ENCODE measurements around the gene BMP7. TPM values are rescaled to one million over a fixed set of nuclear protein-coding genes. Genes with fewer than 3 reads are reported as not detected.

BMP7 gene
- total RNA-seq, 1 experiment from 2014 or later: not detected

DNA sequence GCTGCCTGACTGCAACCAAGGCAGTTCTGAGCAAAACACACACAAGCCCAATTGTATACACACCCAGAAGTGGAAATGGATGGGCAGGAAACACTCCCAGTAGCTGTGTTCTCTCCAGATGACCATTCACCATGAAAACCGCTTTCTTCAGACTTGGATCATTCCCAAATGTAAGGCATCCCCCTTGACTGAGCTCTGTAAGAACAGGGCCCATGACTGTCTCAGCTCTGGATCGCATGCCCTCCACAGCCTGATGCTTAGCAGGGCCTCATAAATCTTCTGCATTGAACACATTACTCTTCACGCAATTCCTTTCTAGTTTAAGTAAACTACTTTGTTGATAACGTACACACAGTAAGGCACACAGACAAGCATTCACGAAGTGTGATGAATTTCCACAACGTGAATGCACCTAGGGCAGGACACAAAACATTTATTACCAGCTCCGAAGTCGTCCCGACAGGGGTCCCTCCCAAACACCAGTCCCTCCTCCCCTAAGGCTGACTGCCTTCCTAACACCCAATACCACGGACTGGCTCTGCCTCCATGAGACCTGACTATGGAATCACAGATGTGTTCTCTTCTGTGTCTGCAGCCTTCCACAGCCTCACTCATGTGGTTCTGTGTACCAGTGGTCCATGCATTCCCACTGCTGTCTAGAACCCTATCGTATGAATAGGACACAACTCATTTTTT, 31.7 kb downstream of the BMP7 start:
- TF ChIP-seq CTCF (IDR thresholded peaks at IDR 0.05; ENCODE audit: unreplicated experiment): no peak
- intact Hi-C loops (cut with micrococcal nuclease): no loop called here
- POLR2A ChIA-PET: no interaction called here
- Mint-ChIP-seq H3K27me3 (ENCODE audit: insufficient read depth, unreplicated experiment) (peaks cover 84% of the 10 kb centered on the region), H3K36me3 (ENCODE audit: insufficient read depth, unreplicated experiment) (no peaks in the 10 kb centered on the region), H3K4me3 (ENCODE audit: unreplicated experiment) (no peak overlapping the region), H3K4me1 (ENCODE audit: insufficient read depth, unreplicated experiment) (no peaks in the 10 kb centered on the region), H3K9me3 (ENCODE audit: unreplicated experiment) (no peaks in the 10 kb centered on the region), H3K27ac (ENCODE audit: low read depth, unreplicated experiment) (no peak overlapping the region)
- no peak for DNase-seq (ENCODE audit: unreplicated experiment)
- no TSS peak for BruUV-seq (replicated peaks)
- CTCF ChIA-PET: interaction anchor here (0.6 to 1.1 kb wide), 9 partner anchors 10 to 261 kb away, joined by 3 to 6 read pairs (median 3); no protein-coding TSS in a partner anchor

DNA sequence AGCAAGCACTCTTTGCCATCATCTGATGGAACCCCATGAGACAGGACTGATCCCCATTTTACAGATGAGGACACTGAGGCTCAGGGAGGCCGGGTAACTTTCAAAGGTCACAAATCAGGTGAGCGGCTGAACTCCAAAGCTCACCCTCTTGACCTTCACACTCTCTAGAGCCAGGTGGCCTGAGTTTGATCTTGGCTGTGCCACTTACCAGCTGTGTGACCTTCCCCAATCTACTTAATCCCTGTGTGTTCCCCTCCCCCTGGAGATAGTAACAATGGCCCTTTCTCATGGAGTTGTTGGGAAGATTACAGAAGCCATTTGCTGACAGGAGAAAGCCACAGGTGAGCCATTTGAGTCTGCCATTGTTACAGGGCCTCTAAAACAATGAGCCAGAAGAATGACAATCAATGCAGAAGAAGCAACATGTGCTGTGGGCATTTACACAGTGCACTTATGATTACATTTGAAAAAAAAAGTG, 34.5 kb downstream of the BMP7 start:
- Mint-ChIP-seq H3K4me3 (ENCODE audit: unreplicated experiment) (no peak overlapping the region), H3K27me3 (ENCODE audit: insufficient read depth, unreplicated experiment) (peaks cover 62% of the 10 kb centered on the region), H3K36me3 (ENCODE audit: insufficient read depth, unreplicated experiment) (no peaks in the 10 kb centered on the region), H3K4me1 (ENCODE audit: insufficient read depth, unreplicated experiment) (no peaks in the 10 kb centered on the region), H3K9me3 (ENCODE audit: unreplicated experiment) (no peaks in the 10 kb centered on the region), H3K27ac (ENCODE audit: low read depth, unreplicated experiment) (no peak overlapping the region)
- ChIA-PET POLR2A (interaction anchor here (0.7 kb wide), 1 partner anchor 10 kb away, joined by 4 read pairs; no protein-coding TSS in a partner anchor), CTCF (interaction anchor here (0.5 kb wide), 1 partner anchor 91 kb away, joined by 3 read pairs; no protein-coding TSS in a partner anchor)
- TF ChIP-seq CTCF (IDR thresholded peaks at IDR 0.05; ENCODE audit: unreplicated experiment): no peak
- no peak for DNase-seq (ENCODE audit: unreplicated experiment)
- intact Hi-C loops (cut with micrococcal nuclease): no loop called here
- BruUV-seq (replicated peaks): no TSS peak

- no peaks in the 10 kb centered on the region for H3K4me1 Mint-ChIP-seq (ENCODE audit: insufficient read depth, unreplicated experiment)
- ChIA-PET CTCF (interaction anchor here (0.6 kb wide), 1 partner anchor 1681 kb away, joined by 3 read pairs; no protein-coding TSS in a partner anchor), POLR2A (no interaction called here)
- no peaks in the 10 kb centered on the region for H3K9me3 Mint-ChIP-seq (ENCODE audit: unreplicated experiment)
- BruUV-seq (replicated peaks): no TSS peak
- peaks cover 54% of the 10 kb centered on the region for H3K27me3 Mint-ChIP-seq (ENCODE audit: insufficient read depth, unreplicated experiment)
- no peaks in the 10 kb centered on the region for H3K36me3 Mint-ChIP-seq (ENCODE audit: insufficient read depth, unreplicated experiment)
- no peak for TF ChIP-seq CTCF (IDR thresholded peaks at IDR 0.05; ENCODE audit: unreplicated experiment)
- H3K27ac Mint-ChIP-seq (ENCODE audit: low read depth, unreplicated experiment): no peak overlapping the region
- H3K4me3 Mint-ChIP-seq (ENCODE audit: unreplicated experiment): no peak overlapping the region
- DNase-seq (ENCODE audit: unreplicated experiment): no peak
- intact Hi-C loops (cut with micrococcal nuclease): no loop called here
These were observed 35.3 kb downstream of the BMP7 start for GRCh38 chr20:57231161-57231560.

DNA sequence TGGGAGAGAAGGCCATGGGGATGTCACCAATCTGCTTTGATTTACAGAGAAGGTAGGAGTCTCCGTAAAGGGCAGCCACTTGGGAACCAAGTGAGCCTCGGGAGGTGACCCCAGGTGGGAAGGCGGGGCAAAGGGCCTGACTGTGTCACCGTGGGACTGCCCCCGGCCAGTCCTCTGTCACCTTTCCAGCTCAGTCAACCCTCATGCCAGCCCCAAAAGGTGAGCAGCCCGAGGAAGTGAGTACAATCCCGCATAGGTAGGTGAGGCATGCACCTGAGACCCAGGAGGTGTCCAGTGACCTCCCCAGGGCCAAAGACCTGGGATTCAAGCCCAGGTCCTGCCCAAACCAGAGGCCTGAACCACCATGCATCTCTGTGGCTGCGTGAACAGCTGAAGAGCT, 36.2 kb downstream of the BMP7 start:
- no peaks in the 10 kb centered on the region for H3K36me3 Mint-ChIP-seq (ENCODE audit: insufficient read depth, unreplicated experiment)
- no peak for DNase-seq (ENCODE audit: unreplicated experiment)
- ChIA-PET CTCF (interaction anchor here (0.6 kb wide), 1 partner anchor 1682 kb away, joined by 3 read pairs; no protein-coding TSS in a partner anchor), POLR2A (interaction anchor here (0.7 kb wide), 1 partner anchor 102 kb away, joined by 3 read pairs; no protein-coding TSS in a partner anchor)
- H3K27me3 Mint-ChIP-seq (ENCODE audit: insufficient read depth, unreplicated experiment): peaks cover 45% of the 10 kb centered on the region
- H3K4me3 Mint-ChIP-seq (ENCODE audit: unreplicated experiment): no peak overlapping the region
- no peak for TF ChIP-seq CTCF (IDR thresholded peaks at IDR 0.05; ENCODE audit: unreplicated experiment)
- intact Hi-C loops (cut with micrococcal nuclease): no loop called here
- H3K27ac Mint-ChIP-seq (ENCODE audit: low read depth, unreplicated experiment): no peak overlapping the region
- H3K9me3 Mint-ChIP-seq (ENCODE audit: unreplicated experiment): no peaks in the 10 kb centered on the region
- H3K4me1 Mint-ChIP-seq (ENCODE audit: insufficient read depth, unreplicated experiment): no peaks in the 10 kb centered on the region
- no TSS peak for BruUV-seq (replicated peaks)
